ENCODE results near the gene ADCY4.

DNA sequence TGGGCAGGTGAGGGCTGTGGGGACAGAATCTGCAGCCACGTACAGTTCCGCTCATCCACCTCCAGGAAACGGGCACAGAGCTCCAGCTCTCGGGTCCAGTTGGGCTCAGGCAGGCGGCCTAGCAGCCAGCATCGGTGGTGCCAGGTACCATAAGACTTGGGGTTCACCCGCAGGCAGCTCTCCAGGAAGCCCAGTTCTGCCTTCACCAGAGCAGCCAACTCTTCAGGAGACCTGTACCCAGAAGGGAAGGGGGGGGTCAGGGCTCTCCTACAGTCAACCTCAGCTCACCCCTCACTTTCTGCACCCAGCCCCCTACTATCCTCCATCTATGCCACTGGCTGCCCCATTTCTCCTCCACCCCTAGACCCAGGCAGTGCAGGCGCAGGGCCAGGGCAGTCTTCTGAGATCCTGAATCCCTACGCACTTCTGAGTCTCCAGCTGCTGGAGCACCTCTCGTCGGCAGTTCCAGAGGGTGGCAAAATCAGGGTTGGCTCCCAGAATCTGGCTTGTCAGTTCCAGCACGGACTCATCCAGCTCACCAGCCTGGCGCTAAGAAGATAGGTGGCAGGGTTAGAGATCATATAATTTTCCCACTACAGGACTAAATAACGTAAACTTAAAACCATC, 64.8 kb downstream of the ADCY4 start:
- TF ChIP-seq, protein P1, sequence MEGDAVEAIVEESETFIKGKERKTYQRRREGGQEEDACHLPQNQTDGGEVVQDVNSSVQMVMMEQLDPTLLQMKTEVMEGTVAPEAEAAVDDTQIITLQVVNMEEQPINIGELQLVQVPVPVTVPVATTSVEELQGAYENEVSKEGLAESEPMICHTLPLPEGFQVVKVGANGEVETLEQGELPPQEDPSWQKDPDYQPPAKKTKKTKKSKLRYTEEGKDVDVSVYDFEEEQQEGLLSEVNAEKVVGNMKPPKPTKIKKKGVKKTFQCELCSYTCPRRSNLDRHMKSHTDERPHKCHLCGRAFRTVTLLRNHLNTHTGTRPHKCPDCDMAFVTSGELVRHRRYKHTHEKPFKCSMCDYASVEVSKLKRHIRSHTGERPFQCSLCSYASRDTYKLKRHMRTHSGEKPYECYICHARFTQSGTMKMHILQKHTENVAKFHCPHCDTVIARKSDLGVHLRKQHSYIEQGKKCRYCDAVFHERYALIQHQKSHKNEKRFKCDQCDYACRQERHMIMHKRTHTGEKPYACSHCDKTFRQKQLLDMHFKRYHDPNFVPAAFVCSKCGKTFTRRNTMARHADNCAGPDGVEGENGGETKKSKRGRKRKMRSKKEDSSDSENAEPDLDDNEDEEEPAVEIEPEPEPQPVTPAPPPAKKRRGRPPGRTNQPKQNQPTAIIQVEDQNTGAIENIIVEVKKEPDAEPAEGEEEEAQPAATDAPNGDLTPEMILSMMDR (IDR thresholded peaks at IDR 0.05) = no peak
- TF ChIP-seq POLR2A (IDR thresholded peaks at IDR 0.05) = no peak

All from Peyer's patch (tissue), 4 donors.